Bronchial epithelial cell (primary cell): ENCODE data around the gene DPF3. TPM values are rescaled to one million over a fixed set of nuclear protein-coding genes. Genes with fewer than 3 reads are reported as not detected.

Source experiments
- DNase-seq: peaks from one replicate; pipeline ENCODE4 v3.0.0-alpha.2; 2010; ENCODE audit warnings: low read depth
- FAIRE-seq: peaks from 2 replicates; lab custom pipeline; 2011; peaks lifted over from hg19 to GRCh38; lab: Jason Lieb, UNC
- H3K27me3 ChIP-seq: 2 replicates; pipeline ENCODE4 v1.5.1; 2011; ENCODE audit warnings: low read length; ENCODE audit not compliant: control insufficient read depth, insufficient read depth
- H3K36me3 ChIP-seq: 2 replicates; pipeline ENCODE4 v1.5.1; 2011; ENCODE audit warnings: low read length; ENCODE audit not compliant: control insufficient read depth, insufficient read depth
- H3K4me3 ChIP-seq: 2 replicates; pipeline ENCODE4 v1.5.1; 2011; ENCODE audit warnings: mild to moderate bottlenecking, low read depth, low read length, control low read depth
- total RNA-seq: library from RNA; depleted of rRNA; stranded (reverse); fragments of >200 nt; gene quantifications from 2 replicates; pipeline ENCODE4 v1.2.1, GENCODE V29; 2014
- TF ChIP-seq, protein P1 (sequence below): IDR thresholded peaks from 2 replicates; pipeline ENCODE4 v1.5.1; 2011; ENCODE audit warnings: mild to moderate bottlenecking, moderate library complexity, low read length, control low read depth, inconsistent platforms; ENCODE audit not compliant: insufficient read depth, severe bottlenecking

Gene DPF3
- total RNA-seq, 1 donor from 2014 or later, result not detected

DNA sequence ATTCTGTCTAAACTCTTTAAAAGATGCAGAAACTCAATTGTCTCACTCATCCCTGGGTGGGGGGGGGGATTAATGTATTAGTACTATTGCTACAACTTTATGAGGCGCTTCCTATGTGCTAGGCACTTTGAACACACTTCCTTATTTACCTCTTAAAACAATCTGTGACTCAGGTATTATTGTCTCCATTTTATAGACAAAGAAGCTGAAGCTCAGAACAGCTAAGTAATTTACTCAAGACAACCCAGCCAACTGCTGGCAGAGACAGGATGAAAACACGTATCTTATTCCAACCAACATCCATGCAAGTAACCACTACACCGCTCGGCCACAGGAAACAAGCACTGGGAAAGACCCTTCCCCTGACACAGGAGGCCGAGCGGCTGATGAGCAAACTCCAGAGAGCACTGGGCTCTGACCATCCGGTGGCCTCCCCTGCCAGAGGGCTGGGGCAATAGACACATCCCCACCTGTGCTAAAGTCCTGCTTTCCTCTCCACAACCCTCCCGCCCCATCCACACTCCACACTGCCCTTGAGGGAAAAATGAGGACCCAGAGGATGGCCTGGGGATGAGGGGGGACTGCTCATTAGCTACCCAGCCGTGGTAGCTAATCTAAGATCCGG is 244.2 kb downstream of the DPF3 start:
- Histone ChIP-seq H3K27me3 (no peaks in the 10 kb centered on the region), H3K36me3 (no peaks in the 10 kb centered on the region), H3K4me3 (no peak overlapping the region)
- TF ChIP-seq, protein P1, sequence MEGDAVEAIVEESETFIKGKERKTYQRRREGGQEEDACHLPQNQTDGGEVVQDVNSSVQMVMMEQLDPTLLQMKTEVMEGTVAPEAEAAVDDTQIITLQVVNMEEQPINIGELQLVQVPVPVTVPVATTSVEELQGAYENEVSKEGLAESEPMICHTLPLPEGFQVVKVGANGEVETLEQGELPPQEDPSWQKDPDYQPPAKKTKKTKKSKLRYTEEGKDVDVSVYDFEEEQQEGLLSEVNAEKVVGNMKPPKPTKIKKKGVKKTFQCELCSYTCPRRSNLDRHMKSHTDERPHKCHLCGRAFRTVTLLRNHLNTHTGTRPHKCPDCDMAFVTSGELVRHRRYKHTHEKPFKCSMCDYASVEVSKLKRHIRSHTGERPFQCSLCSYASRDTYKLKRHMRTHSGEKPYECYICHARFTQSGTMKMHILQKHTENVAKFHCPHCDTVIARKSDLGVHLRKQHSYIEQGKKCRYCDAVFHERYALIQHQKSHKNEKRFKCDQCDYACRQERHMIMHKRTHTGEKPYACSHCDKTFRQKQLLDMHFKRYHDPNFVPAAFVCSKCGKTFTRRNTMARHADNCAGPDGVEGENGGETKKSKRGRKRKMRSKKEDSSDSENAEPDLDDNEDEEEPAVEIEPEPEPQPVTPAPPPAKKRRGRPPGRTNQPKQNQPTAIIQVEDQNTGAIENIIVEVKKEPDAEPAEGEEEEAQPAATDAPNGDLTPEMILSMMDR, result no peak
- FAIRE-seq (no peak), DNase-seq (peak; percentile 30)

DNA sequence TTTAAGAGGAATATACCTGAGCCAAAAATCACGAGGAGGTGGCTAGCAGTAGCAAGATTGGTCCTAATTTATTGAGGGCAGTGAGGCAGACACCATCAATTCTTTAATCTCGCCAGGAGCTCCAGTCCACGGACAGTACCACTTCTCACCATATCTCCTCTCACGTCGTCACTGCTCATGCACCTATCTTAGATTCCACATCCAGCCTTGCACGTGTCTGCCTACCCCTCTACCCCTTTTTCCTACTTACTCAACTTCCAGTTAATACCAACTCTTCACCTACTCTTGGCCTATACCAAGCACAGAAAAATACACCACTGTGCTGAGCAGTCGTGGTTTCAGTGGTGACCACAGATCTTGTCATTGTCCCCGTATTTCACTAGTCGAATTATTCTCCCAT is 246.1 kb downstream of the DPF3 start:
- DNase-seq (no peak), FAIRE-seq (no peak)
- TF ChIP-seq, protein P1, result no peak
- Histone ChIP-seq H3K27me3 (no peaks in the 10 kb centered on the region), H3K4me3 (no peak overlapping the region), H3K36me3 (no peaks in the 10 kb centered on the region)

DNA sequence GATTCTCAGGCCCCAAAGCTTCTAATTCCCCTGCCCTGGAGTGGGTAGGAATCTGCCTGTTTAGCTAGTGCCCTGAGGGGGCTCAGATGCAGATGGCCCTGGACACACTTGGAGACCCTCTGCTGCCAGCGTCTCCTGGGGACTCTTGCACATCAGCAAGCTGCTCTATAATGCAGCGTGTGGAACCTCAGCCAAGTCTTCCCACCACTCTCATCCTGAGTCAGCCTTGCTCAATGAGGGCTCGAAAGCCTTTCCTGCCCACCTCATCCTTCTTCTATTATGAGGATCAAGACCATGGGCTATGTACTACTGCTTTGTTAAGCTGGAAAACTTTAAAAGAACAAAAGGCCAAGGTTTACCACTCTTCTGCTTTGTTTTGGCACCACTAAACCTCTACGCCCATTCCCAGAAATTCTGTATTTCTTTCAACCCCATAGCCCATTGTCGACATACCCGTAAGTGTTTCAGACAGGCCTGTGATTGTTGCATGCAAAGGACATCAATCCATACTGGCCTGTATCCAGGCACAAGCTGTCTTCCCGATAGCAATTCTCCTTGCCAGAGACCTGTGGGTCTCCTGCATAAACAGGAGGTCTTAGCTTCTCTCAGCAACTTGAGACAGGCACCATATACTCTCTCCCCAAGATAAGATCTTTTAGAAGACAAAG is 246.9 kb downstream of the DPF3 start:
- no peaks in the 10 kb centered on the region for H3K27me3 ChIP-seq
- FAIRE-seq, result no peak

DNA sequence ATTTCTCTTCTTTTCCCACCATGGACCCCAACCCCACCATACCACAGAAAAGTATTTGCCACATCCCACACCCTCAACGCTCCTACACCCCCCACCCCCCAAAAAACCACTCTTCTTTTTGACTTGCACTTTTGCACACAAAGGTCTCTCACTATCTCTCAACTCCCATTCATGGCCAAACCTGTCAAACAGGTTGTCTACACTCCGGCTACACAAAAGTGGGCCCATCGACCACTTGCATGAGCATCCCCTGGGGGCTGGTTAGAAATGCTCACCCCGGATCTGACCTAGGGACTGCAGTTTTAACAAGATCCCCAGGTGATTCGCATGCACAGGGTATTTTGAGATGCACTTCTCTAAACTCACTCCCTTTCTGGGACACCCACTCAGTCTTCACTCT is 248.2 kb downstream of the DPF3 start:
- Histone ChIP-seq H3K27me3 (no peaks in the 10 kb centered on the region), H3K4me3 (no peak overlapping the region), H3K36me3 (no peaks in the 10 kb centered on the region)
- FAIRE-seq (no peak), DNase-seq (no peak)
- TF ChIP-seq, protein P1, result no peak

More for the DNA sequence above, 246.9 kb downstream of the DPF3 start:
- Histone ChIP-seq H3K36me3 (no peaks in the 10 kb centered on the region), H3K4me3 (no peak overlapping the region)
- DNase-seq, result no peak
- TF ChIP-seq, protein P1, result no peak

DNA sequence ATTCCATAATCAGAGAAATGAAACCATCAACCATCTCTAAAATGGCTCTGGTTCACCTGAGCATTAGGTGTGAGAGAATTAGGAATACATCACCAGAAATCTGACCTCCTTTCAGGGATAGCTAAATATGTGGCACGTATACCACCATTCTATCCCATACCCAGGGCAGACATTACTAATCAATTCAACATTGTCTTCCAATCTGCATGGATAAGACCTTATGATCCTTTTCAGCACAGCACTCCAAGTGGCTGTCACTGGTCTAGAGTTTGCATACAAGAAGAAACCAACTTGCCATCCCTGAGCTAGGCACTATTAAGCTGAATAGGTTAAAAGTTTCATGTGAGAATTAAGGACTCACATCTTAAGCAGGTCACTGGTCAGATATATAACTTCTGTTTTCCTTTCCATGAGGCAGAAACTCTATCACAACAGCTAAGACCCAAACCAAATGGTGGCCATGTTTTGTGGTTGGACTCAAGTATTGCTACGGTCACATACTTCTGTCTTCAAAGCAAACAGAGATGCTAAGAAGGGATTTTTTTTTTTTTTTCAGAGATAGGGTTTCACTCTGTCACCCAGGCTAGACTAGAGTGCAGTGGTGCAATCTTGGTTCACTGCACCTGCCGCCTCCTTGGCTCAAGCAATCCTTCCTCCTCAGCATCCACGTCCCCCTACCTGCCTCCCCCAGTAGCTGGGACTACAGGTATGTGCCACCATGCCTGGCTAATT is 249.0 kb downstream of the DPF3 start:
- FAIRE-seq (no peak), DNase-seq (no peak)
- H3K4me3 ChIP-seq, result no peak overlapping the region
- H3K36me3 ChIP-seq, result no peaks in the 10 kb centered on the region
- H3K27me3 ChIP-seq, result no peaks in the 10 kb centered on the region
- TF ChIP-seq, protein P1, result no peak
